Cardiac septum (tissue), 1 donor: ENCODE data around the gene SNAP47. TPM values are rescaled to one million over a fixed set of nuclear protein-coding genes. Genes with fewer than 3 reads are reported as not detected.

Experiments
- DNase-seq: peaks from one replicate; pipeline ENCODE4 v3.0.0-alpha.2; 2020; ENCODE audit warnings: low spot score
- intact Hi-C: fragments of 100-400 bp; cut with DNase I; formaldehyde crosslinking; loops from one replicate; pipeline ENCODE4 v1.14.0; 2022
- total RNA-seq: library from RNA; stranded (reverse); fragmentation: NEBNext Ultra II Directional; extraction: Animal tissue kit (Norgen Biotek cat#: 25700); gene quantifications from one replicate; pipeline ENCODE4 v1.2.1, GENCODE V29; 2021
- donor health status: DM: no; HTN: no; CAD: no.

Gene SNAP47
- total RNA-seq, 1 donor from 2014 or later: 44.0 TPM

- DNase-seq: peak; percentile 71
- intact Hi-C loops: loop anchor here (5.0 kb wide), 2 partner anchors 168 to 248 kb away; partner anchors contain the start of gene ZNF678
Observed at GRCh38 chr1:227730630-227731151, 4.5 kb upstream of the SNAP47 start.

- intact Hi-C loops: loop anchor here (5.0 kb wide), 2 partner anchors 169 to 249 kb away; partner anchors contain the start of gene ZNF678
Observed at GRCh38 chr1:227731241-227731677, 4.0 kb upstream of the SNAP47 start.

GRCh38 chr1:227731696-227732585 is 3.3 kb upstream of the SNAP47 start:
- DNase-seq: peak; percentile 73
- intact Hi-C loops: loop anchor here (5.0 kb wide), 2 partner anchors 170 to 250 kb away; partner anchors contain the start of gene ZNF678

More at GRCh38 chr1:227731241-227731677, 4.0 kb upstream of the SNAP47 start:
- DNase-seq: peak; percentile 56

- intact Hi-C loops: loop anchor here (5.0 kb wide), 2 partner anchors 170 to 250 kb away; partner anchors contain the start of gene ZNF678
- DNase-seq: peak; percentile 62
Observed at GRCh38 chr1:227732586-227733308, 2.5 kb upstream of the SNAP47 start.

GRCh38 chr1:227733309-227733705 is 1.9 kb upstream of the SNAP47 start:
- DNase-seq: peak; percentile 56
- intact Hi-C loops: loop anchor here (5.0 kb wide), 2 partner anchors 171 to 251 kb away; partner anchors contain the start of gene ZNF678

GRCh38 chr1:227733751-227734545 is 1.3 kb upstream of the SNAP47 start:
- peak; percentile 73 for DNase-seq
- intact Hi-C loops: loop anchor here (2.0 to 5.0 kb wide), 3 partner anchors 172 to 252 kb away; partner anchors contain the start of genes WNT9A and ZNF678

GRCh38 chr1:227734546-227734855 is 734 bp upstream of the SNAP47 start:
- DNase-seq: peak; percentile 65
- intact Hi-C loops: loop anchor here (2.0 to 5.0 kb wide), 3 partner anchors 172 to 252 kb away; partner anchors contain the start of genes WNT9A and ZNF678

GRCh38 chr1:227735539-227736285 is 477 bp downstream of the SNAP47 start:
- intact Hi-C loops: loop anchor here (2.0 to 5.0 kb wide), 3 partner anchors 52 to 347 kb away; partner anchors contain the start of genes ARF1 and WNT9A
- no peak for DNase-seq

- DNase-seq: peak; percentile 53
- intact Hi-C loops: loop anchor here (5.0 kb wide), 2 partner anchors 50 to 345 kb away; partner anchors contain the start of gene ARF1
Observed at GRCh38 chr1:227736814-227737432, 1.7 kb downstream of the SNAP47 start.

GRCh38 chr1:227738820-227739219 is 3.6 kb downstream of the SNAP47 start:
- peak; percentile 56 for DNase-seq
- intact Hi-C loops: loop anchor here (5.0 kb wide), 2 partner anchors 48 to 343 kb away; partner anchors contain the start of gene ARF1

- DNase-seq: peak; percentile 54
- intact Hi-C loops: loop anchor here (5.0 kb wide), 2 partner anchors 48 to 343 kb away; partner anchors contain the start of gene ARF1
Observed at GRCh38 chr1:227739636-227740035, 4.4 kb downstream of the SNAP47 start.

GRCh38 chr1:227740401-227740960 is 5.2 kb downstream of the SNAP47 start:
- DNase-seq: peak; percentile 47
- intact Hi-C loops: no loop called here

- DNase-seq: peak; percentile 62
- intact Hi-C loops: no loop called here
Observed at GRCh38 chr1:227741166-227741870, 6.1 kb downstream of the SNAP47 start.

GRCh38 chr1:227742738-227743715 is 7.8 kb downstream of the SNAP47 start:
- intact Hi-C loops: no loop called here
- no peak for DNase-seq

- intact Hi-C loops: no loop called here
- DNase-seq: no peak
Observed at GRCh38 chr1:227744668-227745067, 9.4 kb downstream of the SNAP47 start.
